Left ventricle myocardium superior (tissue), 1 donor: Measurements from ENCODE around the gene ALDH7A1. TPM values are rescaled to one million over a fixed set of nuclear protein-coding genes. Genes with fewer than 3 reads are reported as not detected.
"Not testable (repeated sequence)": the region's sequence is repeated elsewhere in the genome, so short reads cannot be mapped to it uniquely, and the experiment has no call there.

ENCODE experiments used
- ATAC-seq: fragments of 200-7000 bp; cut with Tn5 transposase; one replicate; pipeline ENCODE4 v1.9.1; 2020; ENCODE audit warnings: mild to moderate bottlenecking, moderate library complexity
- DNase-seq: peaks from one replicate; pipeline ENCODE4 v3.0.0-alpha.2; 2020
- intact Hi-C: fragments of 100-400 bp; cut with micrococcal nuclease; formaldehyde crosslinking; loops from one replicate; pipeline ENCODE4 v1.11.0; 2022
- total RNA-seq: library from RNA; stranded (reverse); fragmentation: NEBNext Ultra II Directional; extraction: Animal tissue kit (Norgen Biotek cat#: 25700); gene quantifications from one replicate; pipeline ENCODE4 v1.2.1, GENCODE V29; 2021
- donor health status: DM: no; HTN: yes; CAD: no; lungs with severe emphysema.

The ALDH7A1 gene
- total RNA-seq, 1 donor from 2014 or later, result 33.7 TPM

- intact Hi-C loops, result loop anchor here (5.0 kb wide), 1 partner anchor 206 kb away; no protein-coding TSS in a partner anchor
- ATAC-seq (no peak), DNase-seq (no peak)
These were observed 52.0 kb downstream of the ALDH7A1 start for GRCh38 chr5:126543009-126543408.

GRCh38 chr5:126542441-126542840, 52.6 kb downstream of the ALDH7A1 start:
- intact Hi-C loops, result loop anchor here (5.0 kb wide), 1 partner anchor 205 kb away; no protein-coding TSS in a partner anchor
- no peak for DNase-seq
- no peak for ATAC-seq

- intact Hi-C loops, result loop anchor here (5.0 kb wide), 1 partner anchor 203 kb away; no protein-coding TSS in a partner anchor
- DNase-seq, result no peak
- no peak for ATAC-seq
These were observed 54.4 kb downstream of the ALDH7A1 start for GRCh38 chr5:126540631-126541030.

- no peak for DNase-seq
- no peak for ATAC-seq
- intact Hi-C loops, result loop anchor here (2.0 to 10.0 kb wide), 2 partner anchors 124 to 184 kb away; no protein-coding TSS in a partner anchor
These were observed 56.4 kb downstream of the ALDH7A1 start for GRCh38 chr5:126538579-126538978.

GRCh38 chr5:126536874-126537273, 58.1 kb downstream of the ALDH7A1 start:
- intact Hi-C loops, result loop anchor here (10.0 kb wide), 1 partner anchor 122 kb away; no protein-coding TSS in a partner anchor
- ATAC-seq (no peak), DNase-seq (no peak)

GRCh38 chr5:126535856-126536545, 59.0 kb downstream of the ALDH7A1 start:
- no peak for DNase-seq
- ATAC-seq, result no peak
- intact Hi-C loops, result loop anchor here (10.0 kb wide), 1 partner anchor 121 kb away; no protein-coding TSS in a partner anchor

- DNase-seq, result no peak
- intact Hi-C loops, result loop anchor here (10.0 kb wide), 1 partner anchor 120 kb away; no protein-coding TSS in a partner anchor
These were observed 60.5 kb downstream of the ALDH7A1 start for GRCh38 chr5:126534553-126534952.

GRCh38 chr5:126531543-126532120, 63.4 kb downstream of the ALDH7A1 start:
- intact Hi-C loops, result loop anchor here (10.0 kb wide), 1 partner anchor 117 kb away; no protein-coding TSS in a partner anchor
- ATAC-seq (peak; percentile 93), DNase-seq (no peak)

More at GRCh38 chr5:126534553-126534952, 60.5 kb downstream of the ALDH7A1 start:
- no peak for ATAC-seq

GRCh38 chr5:126527892-126528291, 67.1 kb downstream of the ALDH7A1 start:
- ATAC-seq (no peak), DNase-seq (no peak)
- intact Hi-C loops, result no loop called here

GRCh38 chr5:126527158-126527557, 67.9 kb downstream of the ALDH7A1 start:
- DNase-seq, result no peak
- intact Hi-C loops, result no loop called here
- no peak for ATAC-seq

- no peak for DNase-seq
- peak; percentile 20 for ATAC-seq
- intact Hi-C loops, result no loop called here
These were observed 68.5 kb downstream of the ALDH7A1 start for GRCh38 chr5:126526493-126526892.

- ATAC-seq (peak; percentile 91), DNase-seq (peak; percentile 79)
- intact Hi-C loops, result no loop called here
These were observed 69.3 kb downstream of the ALDH7A1 start for GRCh38 chr5:126525630-126526245.

GRCh38 chr5:126523818-126524510, 71.1 kb downstream of the ALDH7A1 start:
- DNase-seq, result no peak
- ATAC-seq, result peak; percentile 46
- intact Hi-C loops, result no loop called here

GRCh38 chr5:126521130-126521529, 73.9 kb downstream of the ALDH7A1 start:
- no peak for ATAC-seq
- intact Hi-C loops, result no loop called here

GRCh38 chr5:126520593-126520953, 74.4 kb downstream of the ALDH7A1 start:
- intact Hi-C loops, result no loop called here
- no peak for ATAC-seq
- no peak for DNase-seq

More at GRCh38 chr5:126521130-126521529, 73.9 kb downstream of the ALDH7A1 start:
- DNase-seq, result no peak

GRCh38 chr5:126519637-126520592, 75.1 kb downstream of the ALDH7A1 start:
- peak; percentile 80 for ATAC-seq
- intact Hi-C loops, result no loop called here
- DNase-seq, result peak; percentile 50

GRCh38 chr5:126519223-126519622, 75.8 kb downstream of the ALDH7A1 start:
- intact Hi-C loops, DNase-seq, ATAC-seq: not testable (repeated sequence)

GRCh38 chr5:126516852-126517251, 78.2 kb downstream of the ALDH7A1 start:
- intact Hi-C loops, result no loop called here
- ATAC-seq, result no peak
- DNase-seq, result no peak
